GM12801 (cell line): ENCODE results near the gene EFNA5.

Experiments
- TF ChIP-seq, protein P1 (sequence below): IDR thresholded peaks from one replicate; pipeline ENCODE4 v1.5.1; 2011; ENCODE audit warnings: control low read depth; ENCODE audit not compliant: insufficient read length; ENCODE audit errors: extremely low read depth

The EFNA5 gene

DNA sequence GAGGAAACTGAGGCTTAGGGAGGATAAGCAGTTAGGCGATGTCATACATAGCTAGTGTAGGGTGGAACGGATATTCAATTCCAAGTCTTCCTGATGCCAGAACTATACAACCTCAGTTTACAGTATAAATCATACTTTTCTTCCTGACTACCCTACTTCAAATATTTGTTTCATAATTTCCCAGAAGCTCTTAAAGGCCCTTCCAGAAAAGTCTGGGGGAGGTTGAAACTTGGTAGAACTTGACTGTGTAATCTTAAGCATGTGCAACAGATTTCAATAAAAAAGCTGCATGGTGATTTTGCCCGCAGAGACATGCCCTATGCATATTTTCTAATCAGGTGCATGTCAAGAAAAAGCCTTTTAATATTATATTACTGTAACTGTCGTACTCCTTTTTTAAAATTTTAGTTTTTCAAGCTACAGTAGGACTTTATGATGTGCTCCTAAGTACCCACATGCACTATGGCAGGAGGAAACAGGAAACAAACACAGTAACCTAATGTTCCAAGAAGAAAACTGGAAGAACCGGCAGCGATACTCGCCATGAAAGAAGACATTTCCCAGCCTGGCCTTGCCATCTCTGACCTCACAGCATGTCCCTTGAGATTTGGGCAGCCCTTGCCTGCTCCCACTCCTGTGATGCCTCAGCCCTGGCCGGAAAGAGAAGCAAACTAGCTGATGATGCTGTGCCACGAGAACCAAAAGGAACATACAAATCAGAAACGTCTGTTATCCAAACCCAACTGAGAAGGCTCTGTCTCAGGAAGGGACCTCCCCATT, 266.0 kb downstream of the EFNA5 start:
- TF ChIP-seq, protein P1, sequence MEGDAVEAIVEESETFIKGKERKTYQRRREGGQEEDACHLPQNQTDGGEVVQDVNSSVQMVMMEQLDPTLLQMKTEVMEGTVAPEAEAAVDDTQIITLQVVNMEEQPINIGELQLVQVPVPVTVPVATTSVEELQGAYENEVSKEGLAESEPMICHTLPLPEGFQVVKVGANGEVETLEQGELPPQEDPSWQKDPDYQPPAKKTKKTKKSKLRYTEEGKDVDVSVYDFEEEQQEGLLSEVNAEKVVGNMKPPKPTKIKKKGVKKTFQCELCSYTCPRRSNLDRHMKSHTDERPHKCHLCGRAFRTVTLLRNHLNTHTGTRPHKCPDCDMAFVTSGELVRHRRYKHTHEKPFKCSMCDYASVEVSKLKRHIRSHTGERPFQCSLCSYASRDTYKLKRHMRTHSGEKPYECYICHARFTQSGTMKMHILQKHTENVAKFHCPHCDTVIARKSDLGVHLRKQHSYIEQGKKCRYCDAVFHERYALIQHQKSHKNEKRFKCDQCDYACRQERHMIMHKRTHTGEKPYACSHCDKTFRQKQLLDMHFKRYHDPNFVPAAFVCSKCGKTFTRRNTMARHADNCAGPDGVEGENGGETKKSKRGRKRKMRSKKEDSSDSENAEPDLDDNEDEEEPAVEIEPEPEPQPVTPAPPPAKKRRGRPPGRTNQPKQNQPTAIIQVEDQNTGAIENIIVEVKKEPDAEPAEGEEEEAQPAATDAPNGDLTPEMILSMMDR: no peak

- TF ChIP-seq, protein P1: no peak
Observed at GRCh38 chr5:107403228-107403953, 267.3 kb downstream of the EFNA5 start.

GRCh38 chr5:107402434-107403227, 268.1 kb downstream of the EFNA5 start:
- TF ChIP-seq, protein P1: no peak

DNA sequence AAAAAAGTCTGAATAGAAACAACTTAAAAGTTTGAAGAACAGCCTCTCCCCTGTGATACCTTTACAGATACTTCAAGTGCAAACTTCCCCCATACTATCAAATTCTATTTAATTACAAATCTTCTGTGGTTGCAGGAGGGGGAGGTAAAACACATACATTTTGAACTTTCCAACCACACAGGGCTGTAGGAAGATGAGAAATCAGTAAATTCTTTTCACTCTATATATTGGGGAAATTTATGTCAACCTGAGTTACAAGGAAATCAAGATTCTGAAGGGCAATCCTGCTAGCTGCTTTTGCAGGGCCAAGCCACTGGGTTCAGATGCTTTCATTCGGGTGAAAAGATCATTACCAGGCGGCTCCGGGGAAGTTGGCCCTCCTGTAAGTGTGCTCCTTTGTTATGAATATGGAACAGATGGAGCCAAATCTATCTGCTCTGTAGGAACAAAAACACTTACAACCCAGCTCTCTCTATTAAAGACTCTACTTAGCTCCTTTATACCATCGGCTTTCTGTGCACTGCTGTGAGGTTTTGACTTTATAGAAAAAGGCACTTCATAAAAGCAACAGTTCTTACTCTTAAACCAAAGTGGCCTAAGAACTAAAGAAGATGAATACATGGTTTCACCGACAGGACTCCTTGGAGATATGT, 269.1 kb downstream of the EFNA5 start:
- TF ChIP-seq, protein P1: no peak

GRCh38 chr5:107400328-107400727, 270.4 kb downstream of the EFNA5 start:
- TF ChIP-seq, protein P1: no peak

DNA sequence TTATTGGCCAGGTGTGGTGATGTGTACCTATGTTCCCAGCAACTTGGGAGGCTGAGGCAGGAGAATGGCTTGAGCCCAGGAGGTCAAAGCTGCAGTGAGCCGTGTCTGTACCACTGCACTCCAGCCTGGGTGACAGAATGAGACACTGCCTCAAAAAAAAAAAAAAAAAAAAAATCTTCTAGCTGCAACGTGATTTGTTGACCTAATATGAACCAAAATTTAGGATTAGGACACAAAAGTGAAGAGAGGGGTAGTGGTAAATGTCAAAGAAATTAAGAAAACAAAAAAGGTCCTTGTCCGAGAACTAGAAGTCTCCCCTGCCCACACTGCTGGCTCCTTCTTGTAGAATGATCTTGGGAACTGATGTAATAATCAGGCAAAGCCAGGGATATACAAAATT, 272.0 kb downstream of the EFNA5 start:
- TF ChIP-seq, protein P1: no peak

- TF ChIP-seq, protein P1: no peak
Observed at GRCh38 chr5:107396351-107396690, 274.4 kb downstream of the EFNA5 start.
